ENCODE measurements around the gene TMOD3.

- TF ChIP-seq CTCF (IDR thresholded peaks at IDR 0.05; ENCODE audit: insufficient read depth, low read length, poor library complexity, severe bottlenecking) (no peak), EZH2phosphoT487 (conservative IDR thresholded peaks at IDR 0.05; ENCODE audit: low read length) (no peak)
Measured at GRCh38 chr15:51840692-51841091, 11.2 kb downstream of the TMOD3 start.

Measured in SU-DHL-6 (cell line).